ENCODE results near the gene ABCB9. TPM values are rescaled to one million over a fixed set of nuclear protein-coding genes. Genes with fewer than 3 reads are reported as not detected.

The ABCB9 gene
- total RNA-seq, 1 experiment from 2014 or later: 4.6 TPM

- H3K79me2 ChIP-seq (ENCODE audit: insufficient read depth, low read length): 0 out of 2 replicates have a peak, but pooled peaks cover 2% of the 10 kb centered on the region
- no peak overlapping the region for H2BK5ac ChIP-seq (ENCODE audit: insufficient read length, low read length)
- no peak overlapping the region for H3K27ac ChIP-seq (ENCODE audit: insufficient read length, low read depth, low read length)
- no peaks in the 10 kb centered on the region for H3K79me1 ChIP-seq (ENCODE audit: insufficient read depth, low read depth, low read length, poor library complexity, severe bottlenecking)
- no peaks in the 10 kb centered on the region for H4K20me1 ChIP-seq (ENCODE audit: control insufficient read depth, insufficient read depth, insufficient read length)
- H3K23me2 ChIP-seq (ENCODE audit: insufficient read length, low read depth, low read length, poor library complexity, severe bottlenecking): no peaks in the 10 kb centered on the region
- no peak overlapping the region for H4K91ac ChIP-seq (ENCODE audit: insufficient read length, low read depth, low read length)
- no peak overlapping the region for H2BK15ac ChIP-seq (ENCODE audit: low read depth, low read length)
- no peak overlapping the region for H3K18ac ChIP-seq (ENCODE audit: insufficient read length, low read depth, low read length)
- H3K9ac ChIP-seq (ENCODE audit: extremely low read depth, insufficient read length, low read length): no peak overlapping the region
- Mint-ChIP-seq H3K4me3 (no peak overlapping the region), H3K4me1 (peaks cover 19 to 37% of the 10 kb centered on the region in 2 experiments), H3K27ac (no peak overlapping the region), H3K9me3 (no peaks in the 10 kb centered on the region), H3K27me3 (ENCODE audit: low read depth) (peaks cover 98% of the 10 kb centered on the region), H3K36me3 (ENCODE audit: insufficient read depth in 1 of 3, low read depth in 3 of 3) (0 out of 7 replicates have a peak, but pooled peaks cover 0 to 2% (median 0%) of the 10 kb centered on the region in 3 experiments)
- H3K4me1 ChIP-seq (ENCODE audit: insufficient read depth, low read length): no peaks in the 10 kb centered on the region
- TF ChIP-seq, protein P1, sequence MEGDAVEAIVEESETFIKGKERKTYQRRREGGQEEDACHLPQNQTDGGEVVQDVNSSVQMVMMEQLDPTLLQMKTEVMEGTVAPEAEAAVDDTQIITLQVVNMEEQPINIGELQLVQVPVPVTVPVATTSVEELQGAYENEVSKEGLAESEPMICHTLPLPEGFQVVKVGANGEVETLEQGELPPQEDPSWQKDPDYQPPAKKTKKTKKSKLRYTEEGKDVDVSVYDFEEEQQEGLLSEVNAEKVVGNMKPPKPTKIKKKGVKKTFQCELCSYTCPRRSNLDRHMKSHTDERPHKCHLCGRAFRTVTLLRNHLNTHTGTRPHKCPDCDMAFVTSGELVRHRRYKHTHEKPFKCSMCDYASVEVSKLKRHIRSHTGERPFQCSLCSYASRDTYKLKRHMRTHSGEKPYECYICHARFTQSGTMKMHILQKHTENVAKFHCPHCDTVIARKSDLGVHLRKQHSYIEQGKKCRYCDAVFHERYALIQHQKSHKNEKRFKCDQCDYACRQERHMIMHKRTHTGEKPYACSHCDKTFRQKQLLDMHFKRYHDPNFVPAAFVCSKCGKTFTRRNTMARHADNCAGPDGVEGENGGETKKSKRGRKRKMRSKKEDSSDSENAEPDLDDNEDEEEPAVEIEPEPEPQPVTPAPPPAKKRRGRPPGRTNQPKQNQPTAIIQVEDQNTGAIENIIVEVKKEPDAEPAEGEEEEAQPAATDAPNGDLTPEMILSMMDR (conservative IDR thresholded peaks at IDR 0.05): no peak
- H2AK5ac ChIP-seq (ENCODE audit: insufficient read length, low read length): no peak overlapping the region
- no peak overlapping the region for H4K8ac ChIP-seq (replicated peaks; ENCODE audit: insufficient read length, low read depth, low read length)
- no peak overlapping the region for H3K14ac ChIP-seq (ENCODE audit: insufficient read depth, low read length)
- H4K5ac ChIP-seq (ENCODE audit: insufficient read length, low read depth, low read length): no peak overlapping the region
- no peak for DNase-seq
- no peaks in the 10 kb centered on the region for H3K9me3 ChIP-seq (ENCODE audit: control insufficient read depth, low read depth, low read length)
- H3T11ph ChIP-seq (ENCODE audit: low read length): no peak overlapping the region
- no peak overlapping the region for H2BK120ac ChIP-seq (ENCODE audit: low read depth, low read length, poor library complexity, severe bottlenecking)
- H2BK20ac ChIP-seq (ENCODE audit: low read depth, low read length, poor library complexity, severe bottlenecking): no peak overlapping the region
- H3K4ac ChIP-seq (ENCODE audit: low read depth, low read length): no peak overlapping the region
- WGBS (ENCODE audit: extremely low coverage, insufficient read length, low lambda C conversion rate): no CpG with 5 or more reads among the region's 11 CpGs
- no peak overlapping the region for H2AFZ ChIP-seq (ENCODE audit: low read length)
- no peak overlapping the region for H3K23ac ChIP-seq (ENCODE audit: insufficient read length, low read depth, low read length)
- H3K27me3 ChIP-seq (ENCODE audit: insufficient read depth, low read length): peaks cover 11% of the 10 kb centered on the region; the same call in 1 of the 2 replicates
- no peak overlapping the region for H2BK12ac ChIP-seq (ENCODE audit: insufficient read length, low read depth, low read length)
- H3K56ac ChIP-seq (ENCODE audit: insufficient read length, low read depth, low read length): no peak overlapping the region
- no peak overlapping the region for H3K4me2 ChIP-seq (ENCODE audit: insufficient read depth, insufficient read length, low read length)
These were observed 83.2 kb downstream of the ABCB9 start for GRCh38 chr12:122882908-122883558.
